Stomach (tissue), 9 donors: ENCODE data around the gene ASTN2. TPM values are rescaled to one million over a fixed set of nuclear protein-coding genes. Genes with fewer than 3 reads are reported as not detected.

Experiments used
- DNase-seq, 2 donors: peaks; one replicate each; pipeline versions ENCODE4 v3.0.0 to v3.0.0-alpha.2; 2013 to 2019
- H3K27ac ChIP-seq, 5 donors: fragments of 200-600 bp in 4 of 5; sonication (generic) in 4 of 5; one replicate each; pipeline ENCODE4 v1.5.1; 2013 to 2019; ENCODE audit warnings: mild to moderate bottlenecking in 1 of 5, moderate library complexity in 1 of 5
- H3K27me3 ChIP-seq, 3 donors: fragments of 200-600 bp; sonication (generic); one replicate each; pipeline ENCODE4 v1.5.1; 2017 to 2019; ENCODE audit warnings: mixed run types in 1 of 3
- H3K36me3 ChIP-seq, 4 donors: fragments of 200-600 bp; sonication (generic); 1 replicate in 3 of 4; 2 replicates in 1 of 4; pipeline ENCODE4 v1.5.1; 2016 to 2019
- H3K4me1 ChIP-seq, 4 donors: fragments of 200-600 bp; sonication (generic); one replicate each; pipeline ENCODE4 v1.5.1; 2016 to 2019
- H3K4me3 ChIP-seq, 4 donors: fragments of 200-600 bp; sonication (generic) in 3 of 4; one replicate each; pipeline ENCODE4 v1.5.1; 2016 to 2019; ENCODE audit warnings: mild to moderate bottlenecking in 1 of 4
- H3K9me3 ChIP-seq, 4 donors: fragments of 200-600 bp; sonication (generic); one replicate each; pipeline ENCODE4 v1.5.1; 2016 to 2019
- EP300 ChIP-seq: sonication (generic); formaldehyde crosslinking; IDR thresholded peaks from one replicate; pipeline ENCODE4 v1.6.1; 2017; ENCODE audit warnings: antibody characterized with exemption
- POLR2A ChIP-seq, 4 donors: fragments of 450-650 bp; IDR thresholded peaks; one replicate each; pipeline ENCODE4 v1.6.1; 2016; ENCODE audit warnings: antibody characterized with exemption in 4 of 4, control low read depth in 2 of 4, mild to moderate bottlenecking in 1 of 4, moderate library complexity in 1 of 4
- POLR2AphosphoS5 ChIP-seq, 3 donors: sonication (generic); formaldehyde crosslinking; IDR thresholded peaks; one replicate each; pipeline ENCODE4 v1.6.1; 2016; ENCODE audit warnings: antibody characterized with exemption in 3 of 3
- WGBS, 5 donors: extraction: QIAGEN DNeasy Blood & Tissue Kit in 3 of 5; methylation state at CpG; one replicate each; pipeline versions ENCODE4 v1.1.5 to v1.1.7; 2013 to 2018; 5-methylcytosine and 5-hydroxymethylcytosine counted together
- intact Hi-C: fragments of 100-400 bp; cut with DNase I; formaldehyde crosslinking; loops from one replicate; pipeline ENCODE4 v1.15.1; 2023; ENCODE audit warnings: low total_unique reads
- polyA plus RNA-seq, 3 donors: library from polyadenylated mRNA; stranded (reverse); fragments of 200-250 nt; gene quantifications; one replicate each; pipeline ENCODE4 v1.2.3, GENCODE V29; 2013
- total RNA-seq, 5 donors: library from RNA; depleted of rRNA; stranded (reverse); fragments of >200 nt; gene quantifications; one replicate each; pipeline versions ENCODE4 v1.1.0 to v1.2.3, GENCODE V29; 2014 to 2016
- TF ChIP-seq, protein P1 (sequence below), 7 experiments: fragments of 450-650 bp in 4 of 7; fragments of 200-600 bp in 3 of 7; sonication (generic) in 3 of 7; IDR thresholded peaks; one replicate each; pipeline ENCODE4 v1.5.1; 2016 to 2019; ENCODE audit warnings: antibody characterized with exemption in 7 of 7, control low read depth in 2 of 7, mild to moderate bottlenecking in 1 of 7
- donor health status: healthy with polysubstance abuse.
- donor health status: Bipolar disorder and iron deficiency.
- donor health status: healthy.

Gene ASTN2
- total and polyA plus RNA-seq, 8 donors: 2.1 to 22.3 (median 4.2) TPM; not detected in 1

DNA sequence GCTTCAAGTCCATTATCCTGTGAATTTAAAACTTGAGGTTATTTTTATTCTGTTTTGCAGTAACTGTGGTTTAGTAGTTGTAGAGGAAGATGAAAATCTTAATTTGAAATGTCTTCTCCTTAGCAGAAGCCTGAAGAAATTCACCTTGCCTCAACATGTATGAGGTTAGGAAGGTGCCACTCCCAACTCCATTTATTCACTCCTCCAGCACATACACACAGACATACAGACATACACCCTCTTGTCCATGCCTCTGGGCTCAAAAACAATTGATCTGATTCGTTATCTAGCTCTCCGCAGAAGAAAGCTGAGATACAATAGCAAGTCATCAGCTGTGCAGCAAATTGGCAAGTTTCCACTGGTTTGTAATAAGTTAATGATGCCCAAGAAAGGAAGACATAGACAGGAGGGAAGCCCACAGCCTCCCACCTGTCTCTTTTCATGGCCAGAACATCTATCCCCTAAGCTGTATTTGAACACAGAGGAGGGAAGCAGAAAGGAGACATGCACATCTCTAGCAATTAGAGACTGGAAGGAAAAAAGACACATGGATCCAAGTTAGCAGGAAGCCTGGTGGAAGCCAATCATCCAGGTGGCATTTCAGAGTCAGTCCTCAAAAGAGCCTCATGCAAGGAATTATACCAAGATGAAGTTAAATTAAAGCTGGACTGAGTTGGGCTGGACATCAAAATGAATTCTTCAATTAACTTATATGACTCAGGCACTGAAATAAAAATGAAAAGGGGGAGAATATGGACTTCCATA, 257.9 kb downstream of the ASTN2 start:
- Histone ChIP-seq H3K4me3 (no peak overlapping the region), H3K27me3 (no peaks in the 10 kb centered on the region), H3K9me3 (no peaks in the 10 kb centered on the region), H3K27ac (no peak overlapping the region), H3K36me3 (no peaks in the 10 kb centered on the region), H3K4me1 (no peaks in the 10 kb centered on the region)
- TF ChIP-seq POLR2AphosphoS5 (IDR thresholded peaks at IDR 0.05) (no peak), EP300 (no peak), POLR2A (IDR thresholded peaks at IDR 0.05) (no peak)
- TF ChIP-seq, protein P1, sequence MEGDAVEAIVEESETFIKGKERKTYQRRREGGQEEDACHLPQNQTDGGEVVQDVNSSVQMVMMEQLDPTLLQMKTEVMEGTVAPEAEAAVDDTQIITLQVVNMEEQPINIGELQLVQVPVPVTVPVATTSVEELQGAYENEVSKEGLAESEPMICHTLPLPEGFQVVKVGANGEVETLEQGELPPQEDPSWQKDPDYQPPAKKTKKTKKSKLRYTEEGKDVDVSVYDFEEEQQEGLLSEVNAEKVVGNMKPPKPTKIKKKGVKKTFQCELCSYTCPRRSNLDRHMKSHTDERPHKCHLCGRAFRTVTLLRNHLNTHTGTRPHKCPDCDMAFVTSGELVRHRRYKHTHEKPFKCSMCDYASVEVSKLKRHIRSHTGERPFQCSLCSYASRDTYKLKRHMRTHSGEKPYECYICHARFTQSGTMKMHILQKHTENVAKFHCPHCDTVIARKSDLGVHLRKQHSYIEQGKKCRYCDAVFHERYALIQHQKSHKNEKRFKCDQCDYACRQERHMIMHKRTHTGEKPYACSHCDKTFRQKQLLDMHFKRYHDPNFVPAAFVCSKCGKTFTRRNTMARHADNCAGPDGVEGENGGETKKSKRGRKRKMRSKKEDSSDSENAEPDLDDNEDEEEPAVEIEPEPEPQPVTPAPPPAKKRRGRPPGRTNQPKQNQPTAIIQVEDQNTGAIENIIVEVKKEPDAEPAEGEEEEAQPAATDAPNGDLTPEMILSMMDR (IDR thresholded peaks at IDR 0.05): no peak
- DNase-seq: no peak
- WGBS, 5 donors: 63 to 82% (median 73%) methylated on average over 2 of the region's 2 CpGs
- intact Hi-C loops: no loop called here

DNA sequence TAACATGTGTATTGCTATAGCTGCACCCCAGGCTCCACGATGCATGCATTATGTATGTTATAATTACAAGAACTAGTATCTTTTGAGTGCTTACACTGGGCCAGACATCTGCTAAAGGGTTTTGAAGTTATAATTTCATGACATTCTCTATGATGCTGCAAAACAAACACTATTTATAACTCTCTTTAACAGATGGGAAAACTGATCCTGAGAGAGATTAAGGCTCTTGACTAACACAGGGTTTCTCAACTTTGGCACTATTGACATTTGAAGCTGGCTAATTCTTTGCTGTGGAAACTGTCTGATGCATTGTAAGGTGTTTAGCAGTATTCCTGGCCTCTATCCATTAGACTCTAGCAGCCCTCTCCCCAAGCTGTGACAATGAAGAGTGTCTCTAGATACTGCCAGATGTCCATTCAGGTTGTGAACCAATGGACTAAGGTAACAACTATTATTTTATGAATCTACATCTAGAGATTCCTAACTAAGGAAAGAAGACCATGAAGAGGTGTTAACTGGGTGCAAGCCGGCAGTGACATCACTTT, 258.6 kb downstream of the ASTN2 start:
- 58 to 80% (median 75%) methylated on average over 2 of the region's 2 CpGs for WGBS, 5 donors
- TF ChIP-seq POLR2AphosphoS5 (IDR thresholded peaks at IDR 0.05) (no peak), EP300 (no peak), POLR2A (IDR thresholded peaks at IDR 0.05) (no peak)
- TF ChIP-seq, protein P1 (IDR thresholded peaks at IDR 0.05): no peak
- no peaks in the 10 kb centered on the region for H3K9me3 ChIP-seq
- no peak for DNase-seq
- no peaks in the 10 kb centered on the region for H3K4me1 ChIP-seq
- H3K36me3 ChIP-seq: no peaks in the 10 kb centered on the region
- no peak overlapping the region for H3K27ac ChIP-seq
- H3K4me3 ChIP-seq: no peak overlapping the region
- H3K27me3 ChIP-seq: no peaks in the 10 kb centered on the region
- intact Hi-C loops: no loop called here

- DNase-seq: no peak
- TF ChIP-seq POLR2AphosphoS5 (IDR thresholded peaks at IDR 0.05) (no peak), POLR2A (IDR thresholded peaks at IDR 0.05) (no peak), EP300 (no peak)
- TF ChIP-seq, protein P1 (IDR thresholded peaks at IDR 0.05): no peak
- Histone ChIP-seq H3K27me3 (no peaks in the 10 kb centered on the region), H3K36me3 (no peaks in the 10 kb centered on the region), H3K4me3 (no peak overlapping the region), H3K9me3 (no peaks in the 10 kb centered on the region), H3K4me1 (no peaks in the 10 kb centered on the region), H3K27ac (no peak overlapping the region)
- intact Hi-C loops: no loop called here
- 67 to 84% (median 77%) methylated on average over 1 of the region's 1 CpG for WGBS, 5 donors
Measured at GRCh38 chr9:117153021-117153420, 261.8 kb downstream of the ASTN2 start.

DNA sequence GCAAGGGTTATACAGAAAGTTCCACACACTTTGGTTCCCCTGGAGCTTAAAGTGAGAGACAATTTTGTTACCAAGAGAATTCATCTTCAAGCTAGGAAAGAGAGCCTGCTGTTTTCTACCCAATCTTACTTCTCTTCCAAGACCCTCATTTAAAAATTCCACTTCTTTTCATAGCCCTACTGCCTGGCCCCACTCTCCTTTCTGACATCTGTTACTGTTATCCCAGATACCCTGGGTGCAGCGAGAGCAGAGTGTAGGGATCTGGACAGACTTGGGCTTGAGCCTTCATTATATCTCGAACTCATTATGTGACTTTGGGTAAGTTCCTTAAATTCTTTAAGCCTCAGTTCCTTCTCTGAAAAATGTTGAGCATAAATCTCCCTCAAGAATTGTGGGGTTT, 263.1 kb downstream of the ASTN2 start:
- Histone ChIP-seq H3K27me3 (no peaks in the 10 kb centered on the region), H3K36me3 (no peaks in the 10 kb centered on the region), H3K27ac (no peak overlapping the region), H3K9me3 (no peaks in the 10 kb centered on the region), H3K4me3 (no peak overlapping the region), H3K4me1 (no peaks in the 10 kb centered on the region)
- intact Hi-C loops: no loop called here
- WGBS, 5 donors: 71 to 87% (median 79%) methylated on average over 2 of the region's 2 CpGs
- TF ChIP-seq, protein P1 (IDR thresholded peaks at IDR 0.05): no peak
- TF ChIP-seq POLR2A (IDR thresholded peaks at IDR 0.05) (no peak), POLR2AphosphoS5 (IDR thresholded peaks at IDR 0.05) (no peak), EP300 (no peak)
- no peak for DNase-seq
